H1 (cell line): Measurements from ENCODE around the gene LRBA. TPM values are rescaled to one million over a fixed set of nuclear protein-coding genes. Genes with fewer than 3 reads are reported as not detected.

ENCODE experiments used
- CTCF ChIA-PET: fragments of 300-600 bp; sonication (Branson Sonifier 250); formaldehyde crosslinking; loops from one replicate; lab custom pipeline; 2021; ENCODE audit not compliant: partially characterized antibody; lab: Charles Lee
- POLR2A ChIA-PET: fragments of 300-600 bp; sonication (Branson Sonifier 250); formaldehyde crosslinking; loops from one replicate; lab custom pipeline; 2021; ENCODE audit warnings: inconsistent platforms; ENCODE audit not compliant: partially characterized antibody; lab: Charles Lee
- DNase-seq, 2 experiments: peaks; one replicate each; pipeline versions ENCODE4 v3.0.0 to v3.0.0-alpha.2; 2010 to 2022; ENCODE audit warnings: low spot score in 2 of 2, low read depth in 1 of 2, mixed read lengths in 1 of 2
- FAIRE-seq: peaks from 2 replicates; lab custom pipeline; 2011; peaks lifted over from hg19 to GRCh38; lab: Jason Lieb, UNC
- H2AFZ ChIP-seq: 2 replicates; pipeline ENCODE4 v1.8.1; 2012; ENCODE audit warnings: low read length, inconsistent platforms
- H2AK5ac ChIP-seq: 2 replicates; pipeline ENCODE4 v1.6.1; 2013; ENCODE audit warnings: low read depth, low read length
- H2BK120ac ChIP-seq: replicated peaks from 2 replicates; pipeline ENCODE3; 2013; ENCODE audit warnings: low read depth, low read length, inconsistent platforms
- H2BK12ac ChIP-seq: 2 replicates; pipeline ENCODE4 v1.6.1; 2013; ENCODE audit warnings: low read depth, low read length
- H2BK15ac ChIP-seq: 2 replicates; pipeline ENCODE4 v1.6.1; 2013; ENCODE audit warnings: low read length
- H2BK20ac ChIP-seq: 2 replicates; pipeline ENCODE4 v1.6.1; 2013; ENCODE audit warnings: low read length
- H2BK5ac ChIP-seq: 2 replicates; pipeline ENCODE4 v1.6.1; 2013; ENCODE audit warnings: low read depth, low read length
- H3K14ac ChIP-seq: 2 replicates; pipeline ENCODE4 v1.6.1; 2013; ENCODE audit warnings: inconsistent platforms; ENCODE audit not compliant: insufficient read length
- H3K18ac ChIP-seq: 2 replicates; pipeline ENCODE4 v1.6.1; 2013; ENCODE audit warnings: low read length; ENCODE audit errors: extremely low read depth
- H3K23ac ChIP-seq: 2 replicates; pipeline ENCODE4 v1.6.1; 2013; ENCODE audit warnings: inconsistent platforms; ENCODE audit not compliant: insufficient read length
- H3K23me2 ChIP-seq: 2 replicates; pipeline ENCODE4 v1.6.1; 2013; ENCODE audit warnings: low read depth, low read length
- H3K27ac ChIP-seq: 2 replicates; pipeline ENCODE4 v1.6.1; 2011; ENCODE audit warnings: low read depth, low read length, inconsistent platforms
- H3K27me3 ChIP-seq, 4 experiments: replicated peaks in 1 of 4; 1 replicate in 1 of 4; 2 replicates in 3 of 4; pipeline versions ENCODE4 v1.6.1 to v1.8.1; 2011 to 2013; ENCODE audit warnings: low read length in 3 of 4, mild to moderate bottlenecking in 3 of 4, inconsistent platforms in 2 of 4, mixed read lengths in 2 of 4, moderate library complexity in 1 of 4; ENCODE audit not compliant: control insufficient read depth in 3 of 4, insufficient read depth in 3 of 4; ENCODE audit errors: extremely low read depth in 1 of 4
- H3K36me3 ChIP-seq, 4 experiments: 2 replicates each; pipeline versions ENCODE4 v1.6.1 to v1.8.1; 2011 to 2013; ENCODE audit warnings: mild to moderate bottlenecking in 4 of 4, low read length in 3 of 4, moderate library complexity in 2 of 4, control low read depth in 1 of 4, inconsistent platforms in 1 of 4; ENCODE audit not compliant: insufficient read depth in 4 of 4, control insufficient read depth in 2 of 4
- H3K4ac ChIP-seq: replicated peaks from 2 replicates; pipeline ENCODE3; 2013; ENCODE audit warnings: low read length, low read depth, mixed read lengths, inconsistent platforms; ENCODE audit not compliant: insufficient read length
- H3K4me1 ChIP-seq, 4 experiments: replicated peaks in 1 of 4; 1 replicate in 1 of 4; 2 replicates in 3 of 4; pipeline versions ENCODE4 v1.6.1 to v1.8.1; 2011 to 2013; ENCODE audit warnings: low read length in 3 of 4, inconsistent platforms in 2 of 4, mixed read lengths in 1 of 4; ENCODE audit not compliant: insufficient read depth in 4 of 4, control insufficient read depth in 3 of 4
- H3K4me2 ChIP-seq, 2 experiments: 2 replicates each; pipeline versions ENCODE4 v1.6.1 to v1.8.1; 2011 to 2013; ENCODE audit warnings: low read depth in 2 of 2, low read length in 2 of 2, control low read depth in 1 of 2, inconsistent platforms in 1 of 2, mild to moderate bottlenecking in 1 of 2; ENCODE audit not compliant: insufficient read depth in 1 of 2
- H3K4me3 ChIP-seq, 4 experiments: fragments of 200-600, 300-600 bp in 1 of 4; sonication (generic), shearing (Covaris generic), sonication (Bioruptor Twin) in 1 of 4; 2 replicates each; pipeline versions ENCODE4 v1.5.1 to v1.8.1; 2011 to 2016; ENCODE audit warnings: low read length in 4 of 4, low read depth in 3 of 4, control low read depth in 2 of 4, inconsistent platforms in 2 of 4, mild to moderate bottlenecking in 2 of 4, mixed read lengths in 1 of 4, moderate library complexity in 1 of 4; ENCODE audit not compliant: insufficient read depth in 2 of 4; ENCODE audit errors: extremely low read depth in 1 of 4
- H3K56ac ChIP-seq: replicated peaks from 2 replicates; pipeline ENCODE3; 2013; ENCODE audit warnings: low read depth, mild to moderate bottlenecking, mixed read lengths, low read length, inconsistent platforms; ENCODE audit not compliant: insufficient read length
- H3K79me1 ChIP-seq: 2 replicates; pipeline ENCODE4 v1.6.1; 2013; ENCODE audit warnings: low read depth, low read length, control low read depth
- H3K79me2 ChIP-seq, 2 experiments: 2 replicates each; pipeline versions ENCODE4 v1.6.1 to v1.8.1; 2012 to 2013; ENCODE audit warnings: low read length in 2 of 2, mild to moderate bottlenecking in 2 of 2, inconsistent platforms in 1 of 2; ENCODE audit not compliant: insufficient read depth in 2 of 2, control insufficient read depth in 1 of 2
- H3K9ac ChIP-seq, 4 experiments: replicated peaks in 1 of 4; 1 replicate in 1 of 4; 2 replicates in 3 of 4; pipeline versions ENCODE4 v1.6.1 to v1.8.1; 2011 to 2013; ENCODE audit warnings: low read depth in 3 of 4, low read length in 3 of 4, control low read depth in 2 of 4, mild to moderate bottlenecking in 2 of 4, moderate library complexity in 2 of 4, inconsistent platforms in 1 of 4; ENCODE audit errors: extremely low read depth in 1 of 4
- H3K9me3 ChIP-seq, 2 experiments: 2 replicates each; pipeline versions ENCODE4 v1.6.1 to v1.8.1; 2012 to 2013; ENCODE audit warnings: mild to moderate bottlenecking in 2 of 2, moderate library complexity in 2 of 2, control low read depth in 1 of 2, inconsistent platforms in 1 of 2, low read depth in 1 of 2, low read length in 1 of 2, mixed read lengths in 1 of 2; ENCODE audit not compliant: insufficient read depth in 2 of 2
- H4K20me1 ChIP-seq, 2 experiments: replicated peaks in 1 of 2; 2 replicates each; pipeline versions ENCODE3 to v1.8.1; 2011 to 2013; ENCODE audit warnings: inconsistent platforms in 2 of 2, low read length in 2 of 2, mild to moderate bottlenecking in 1 of 2; ENCODE audit not compliant: insufficient read depth in 2 of 2, control insufficient read depth in 1 of 2
- H4K5ac ChIP-seq: 2 replicates; pipeline ENCODE4 v1.6.1; 2013; ENCODE audit warnings: low read length, low read depth, mixed read lengths, inconsistent platforms; ENCODE audit not compliant: insufficient read length
- H4K8ac ChIP-seq: 2 replicates; pipeline ENCODE4 v1.8.0; 2013; ENCODE audit warnings: mild to moderate bottlenecking, moderate library complexity, low read length, inconsistent platforms; ENCODE audit not compliant: insufficient read depth; ENCODE audit errors: extremely low read depth
- H4K91ac ChIP-seq: replicated peaks from 2 replicates; pipeline ENCODE3; 2013; ENCODE audit warnings: low read length, mixed read lengths, inconsistent platforms; ENCODE audit not compliant: insufficient read length
- BCL11A ChIP-seq, 2 experiments: IDR thresholded peaks; one replicate each; pipeline ENCODE4 v1.6.1; 2011; ENCODE audit warnings: low read depth in 2 of 2, low read length in 2 of 2, mild to moderate bottlenecking in 2 of 2
- CREB1 ChIP-seq: IDR thresholded peaks from 2 replicates; pipeline ENCODE4 v1.6.1; 2012; ENCODE audit warnings: inconsistent platforms
- EGR1 ChIP-seq: IDR thresholded peaks from 2 replicates; pipeline ENCODE4 v1.6.1; 2011; ENCODE audit warnings: low read depth, low read length, borderline replicate concordance
- HDAC6 ChIP-seq: IDR thresholded peaks from one replicate; pipeline ENCODE4 v1.7.1; 2012; ENCODE audit warnings: low read depth, mild to moderate bottlenecking, inconsistent platforms, low read length, moderate library complexity
- KDM1A ChIP-seq: fragments of 200-600, 300-600 bp; sonication (generic); IDR thresholded peaks from 2 replicates; pipeline ENCODE4 v1.7.1; 2016; ENCODE audit warnings: mild to moderate bottlenecking, low read length, borderline replicate concordance
- KDM4A ChIP-seq: IDR thresholded peaks from one replicate; pipeline ENCODE4 v1.7.1; 2012; ENCODE audit warnings: low read depth, mild to moderate bottlenecking, moderate library complexity, low read length, inconsistent platforms; ENCODE audit not compliant: severe bottlenecking
- POU5F1 ChIP-seq: IDR thresholded peaks from 2 replicates; pipeline ENCODE4 v1.6.1; 2011; ENCODE audit warnings: low read depth, mild to moderate bottlenecking, low read length, moderate library complexity
- RXRA ChIP-seq: IDR thresholded peaks from 2 replicates; pipeline ENCODE4 v1.6.1; 2011; ENCODE audit warnings: low read depth, mild to moderate bottlenecking, low read length, moderate library complexity; ENCODE audit not compliant: insufficient read depth
- SAP30 ChIP-seq: fragments of 300-600 bp; sonication (generic); IDR thresholded peaks from 2 replicates; pipeline ENCODE4 v1.7.1; 2012; ENCODE audit warnings: low read length, moderate library complexity, mild to moderate bottlenecking, inconsistent platforms; ENCODE audit not compliant: insufficient read depth, insufficient replicate concordance
- SIN3A ChIP-seq, 2 experiments: IDR thresholded peaks in 1 of 2; conservative IDR thresholded peaks in 1 of 2; 2 replicates each; pipeline ENCODE4 v1.6.1; 2011 to 2012; ENCODE audit warnings: low read length in 2 of 2, improper control_type of control experiment in 1 of 2, low read depth in 1 of 2, mild to moderate bottlenecking in 1 of 2
- SIRT6 ChIP-seq: IDR thresholded peaks from one replicate; pipeline ENCODE4 v1.7.1; 2012; ENCODE audit warnings: low read length, inconsistent platforms
- SP1 ChIP-seq: IDR thresholded peaks from 2 replicates; pipeline ENCODE4 v1.6.1; 2011; ENCODE audit warnings: low read depth, low read length
- USF2 ChIP-seq: IDR thresholded peaks from 2 replicates; pipeline ENCODE4 v1.6.1; 2011; ENCODE audit warnings: low read length, improper control_type of control experiment
- WGBS, 2 experiments: shearing (Covaris generic) in 1 of 2; methylation state at CpG; one replicate each; pipeline versions ENCODE4 v1.1.6 to v1.1.7; 2013 to 2015; ENCODE audit warnings: low lambda C conversion rate in 2 of 2, mixed read lengths in 2 of 2, inconsistent platforms in 1 of 2, low coverage in 1 of 2, missing lambda C conversion rate in 1 of 2; ENCODE audit not compliant: insufficient replicate concordance in 2 of 2, insufficient coverage in 1 of 2, insufficient read length in 1 of 2; ENCODE audit errors: extremely low coverage in 1 of 2, missing lambda C conversion rate in 1 of 2; 5-methylcytosine and 5-hydroxymethylcytosine counted together
- polyA plus RNA-seq, 7 experiments: library from polyadenylated mRNA; depleted of rRNA in 3 of 7; stranded (reverse) in 5 of 7; unstranded in 2 of 7; fragments of >200 nt in 5 of 7; fragments of 200-250 nt in 2 of 7; gene quantifications; 1 replicate in 5 of 7; 2 replicates in 1 of 7; 4 replicates in 1 of 7; pipeline versions ENCODE4 v1.2.1 to v1.2.3, GENCODE V29; 2011 to 2013; ENCODE audit warnings: missing spikeins in 2 of 7, mixed read lengths in 2 of 7
- total RNA-seq: library from RNA; stranded (reverse); fragmentation: NEBNext Ultra II Directional; extraction: Animal tissue kit (Norgen Biotek cat#: 25700); gene quantifications from 2 replicates; pipeline ENCODE4 v1.2.1, GENCODE V29; 2021

The LRBA gene
- total and polyA plus RNA-seq, 2 of the 8 experiments (the other 6 are each of a cell fraction or from before 2014, with no cell fraction given) = 54.6 to 83.2 TPM

DNA sequence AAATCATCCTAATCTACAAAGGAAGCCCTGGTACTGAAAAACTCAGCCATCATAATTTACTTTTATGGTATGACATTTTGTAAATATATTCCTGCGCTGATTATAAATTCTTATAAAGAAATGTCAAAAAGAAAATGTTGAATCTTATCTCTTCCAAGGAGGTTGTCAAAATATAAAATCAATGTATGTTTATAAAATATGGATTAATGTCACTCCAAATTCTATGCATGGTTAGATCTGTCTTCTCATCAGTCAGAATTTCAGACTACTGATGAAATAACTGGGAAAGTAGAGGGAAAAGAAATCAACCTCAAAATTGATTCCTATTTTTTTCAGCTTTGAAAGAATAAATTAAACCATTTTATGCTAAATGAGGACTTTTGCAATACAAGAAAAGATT, 553.1 kb downstream of the LRBA start:
- Histone ChIP-seq H3K4me3 (no peak overlapping the region), H2BK15ac (no peak overlapping the region), H3K9me3 (no peaks in the 10 kb centered on the region), H2BK20ac (no peak overlapping the region), H3K23me2 (no peaks in the 10 kb centered on the region), H3K36me3 (no peaks in the 10 kb centered on the region), H2BK120ac (no peak overlapping the region), H4K5ac (no peak overlapping the region), H3K79me1 (no peaks in the 10 kb centered on the region), H3K79me2 (no peaks in the 10 kb centered on the region), H3K18ac (no peak overlapping the region), H3K27ac (no peak overlapping the region), H4K20me1 (no peaks in the 10 kb centered on the region), H3K56ac (no peak overlapping the region), H2BK5ac (no peak overlapping the region), H3K4me1 (no peaks in the 10 kb centered on the region), H2BK12ac (no peak overlapping the region), H4K91ac (no peak overlapping the region), H3K14ac (no peak overlapping the region), H3K4me2 (no peak overlapping the region), H2AK5ac (no peak overlapping the region), H2AFZ (no peak overlapping the region), H3K4ac (no peak overlapping the region), H3K27me3 (no peaks in the 10 kb centered on the region), H4K8ac (no peak overlapping the region), H3K23ac (no peak overlapping the region), H3K9ac (no peak overlapping the region)
- FAIRE-seq (no peak), DNase-seq (no peak)
- ChIA-PET POLR2A (no interaction called here), CTCF (interaction anchor here (0.8 kb wide), 1 partner anchor 476 kb away, joined by 3 read pairs; no protein-coding TSS in a partner anchor)
- 94% methylated on average over 1 of the region's 1 CpG; no CpG with 5 or more reads in 1 of the 2 experiments for WGBS, 2 experiments
- TF ChIP-seq POU5F1 = no peak
- TF ChIP-seq HDAC6 = no peak
- no peak for TF ChIP-seq KDM4A
- TF ChIP-seq SP1 = no peak
- no peak for TF ChIP-seq SAP30
- no peak for TF ChIP-seq KDM1A
- TF ChIP-seq SIRT6 = no peak
- TF ChIP-seq USF2 = no peak
- TF ChIP-seq BCL11A (IDR thresholded peaks at IDR 0.05; ENCODE audit: low read depth in 2 of 2, low read length in 2 of 2) = no peak
- no peak for TF ChIP-seq SIN3A (conservative IDR thresholded peaks at IDR 0.05 in 1 of 2, IDR thresholded peaks at IDR 0.05 in 1 of 2; ENCODE audit: low read depth in 1 of 2, low read length in 2 of 2)
- TF ChIP-seq EGR1 = no peak
- no peak for TF ChIP-seq CREB1
- no peak for TF ChIP-seq RXRA
